Colon (tissue), 2 donors: ENCODE results near the gene CYB5D1.

Experiments
- FAIRE-seq: peaks from 2 replicates; lab custom pipeline; 2012; peaks lifted over from hg19 to GRCh38; lab: Jason Lieb, UNC
- donor health status: control.
- donor health status: control.

CYB5D1 gene

DNA sequence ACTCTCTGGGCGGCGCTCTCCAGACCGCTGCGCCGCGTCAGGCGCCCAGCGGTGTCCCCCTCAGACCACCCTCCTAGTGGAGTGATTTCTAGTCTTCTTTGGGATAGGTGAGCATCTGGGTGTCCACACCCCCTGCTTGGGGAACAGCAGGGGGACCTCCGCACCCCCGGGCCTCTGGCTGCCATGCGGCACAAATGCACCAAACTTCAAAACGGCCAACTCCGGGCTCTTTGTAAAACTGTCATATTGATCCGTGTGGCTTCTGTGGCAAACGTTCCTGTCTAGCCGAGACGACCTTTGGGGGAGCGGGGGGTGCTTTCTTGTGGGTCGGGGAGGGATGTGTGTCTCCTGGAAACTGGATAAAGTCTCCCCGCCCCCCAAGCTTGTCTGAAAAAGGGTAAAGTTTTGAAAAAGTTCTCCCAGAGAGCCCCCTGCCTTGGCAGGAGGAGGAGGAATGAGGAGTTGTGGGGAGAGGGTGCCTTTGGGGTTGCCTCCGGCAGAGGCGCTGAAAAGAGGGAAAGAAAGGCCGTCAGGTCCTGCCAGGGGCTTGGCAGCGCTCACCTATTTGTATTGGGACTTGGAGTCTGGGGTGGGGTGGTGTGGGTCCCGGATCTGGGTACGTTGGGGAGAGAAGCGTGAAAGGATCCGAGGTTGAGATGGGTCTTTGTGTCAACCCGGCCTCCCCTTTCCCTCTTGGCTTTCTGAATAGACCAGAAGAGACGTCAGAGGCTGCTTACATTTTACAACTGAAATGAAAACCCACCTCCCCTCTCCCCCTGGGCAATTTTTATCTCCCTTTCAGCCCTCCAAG, 28.6 kb downstream of the CYB5D1 start:
- FAIRE-seq: no peak

- no peak for FAIRE-seq
Measured at GRCh38 chr17:7887038-7887481, 29.3 kb downstream of the CYB5D1 start.

DNA sequence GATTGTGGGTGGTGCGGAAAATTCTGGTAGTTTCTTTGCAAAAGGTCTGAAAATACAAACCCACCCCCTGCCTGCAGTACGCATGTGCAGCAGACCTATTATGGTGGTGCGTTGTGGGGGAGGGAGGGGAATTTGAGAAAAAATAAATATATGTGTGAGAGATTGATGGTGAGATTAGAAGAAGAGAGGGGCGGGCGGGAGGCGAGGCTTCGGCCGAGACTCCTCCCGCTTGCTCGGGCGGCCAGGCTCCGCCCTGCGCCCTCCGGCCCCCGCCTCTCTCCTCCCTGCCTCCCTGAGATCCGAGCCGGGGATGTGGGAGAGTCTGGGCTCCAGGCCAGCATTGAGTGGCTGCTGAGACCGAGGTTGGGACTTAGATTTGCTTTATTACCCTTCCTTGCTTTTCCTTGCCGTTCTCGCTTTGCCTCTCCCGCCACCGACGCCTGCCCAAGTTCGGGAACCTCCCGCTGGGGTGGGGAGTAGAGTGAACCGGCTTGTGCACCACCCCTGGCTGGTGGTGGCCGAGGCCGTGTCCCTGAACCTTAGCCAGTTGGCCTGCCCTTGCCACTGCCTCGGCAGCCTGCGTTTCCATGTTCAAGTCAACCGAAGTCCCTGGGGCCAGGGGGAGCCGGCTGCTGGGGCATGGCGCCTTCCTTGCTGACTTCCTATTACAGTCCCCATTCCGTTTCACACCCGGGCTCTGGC, 29.8 kb downstream of the CYB5D1 start:
- peak; percentile 45 for FAIRE-seq

GRCh38 chr17:7888184-7888920, 30.5 kb downstream of the CYB5D1 start, which contains the start of gene CHD3:
TSS of gene CHD3 (plus strand) at chr17:7888789. CDS start at chr17:7889001, 212 bp downstream.
- FAIRE-seq: no peak

DNA sequence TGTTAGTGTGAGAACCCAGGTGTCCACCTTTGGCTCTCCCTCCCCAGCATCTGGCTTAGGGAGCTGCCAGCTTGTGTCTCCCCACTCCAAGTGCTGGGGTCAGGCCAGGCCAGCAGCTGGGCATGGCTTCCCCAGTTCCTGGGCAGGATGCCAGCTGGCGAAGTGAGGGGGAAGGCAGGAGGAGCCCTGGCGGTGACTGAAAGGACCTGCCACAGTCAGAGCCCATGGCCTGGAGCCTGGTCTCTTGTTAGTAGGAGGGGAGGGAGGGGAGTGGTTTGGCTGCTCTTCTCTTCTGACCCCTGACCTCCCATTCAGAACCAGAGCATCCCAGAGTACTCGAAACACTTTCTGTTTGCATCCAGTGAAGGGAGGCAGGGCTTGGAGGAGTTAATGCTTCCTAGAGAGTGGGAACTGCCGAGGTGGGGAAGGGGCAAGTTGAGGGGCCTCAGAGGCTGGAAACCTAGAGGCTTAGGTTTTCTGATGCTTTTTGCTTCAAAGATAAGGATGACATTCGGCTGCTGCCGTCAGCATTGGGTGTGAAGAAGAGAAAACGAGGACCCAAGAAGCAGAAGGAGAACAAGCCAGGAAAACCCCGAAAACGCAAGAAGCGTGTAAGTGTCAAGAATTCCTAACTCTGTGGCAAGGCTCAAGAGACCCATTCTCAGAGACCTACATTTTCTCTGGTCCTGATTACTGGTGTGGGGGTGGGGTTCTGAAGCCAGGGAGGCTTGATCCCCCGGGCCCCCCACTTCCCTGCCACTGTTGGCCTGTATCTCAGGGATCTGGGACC, 31.6 kb downstream of the CYB5D1 start:
- FAIRE-seq: no peak

DNA sequence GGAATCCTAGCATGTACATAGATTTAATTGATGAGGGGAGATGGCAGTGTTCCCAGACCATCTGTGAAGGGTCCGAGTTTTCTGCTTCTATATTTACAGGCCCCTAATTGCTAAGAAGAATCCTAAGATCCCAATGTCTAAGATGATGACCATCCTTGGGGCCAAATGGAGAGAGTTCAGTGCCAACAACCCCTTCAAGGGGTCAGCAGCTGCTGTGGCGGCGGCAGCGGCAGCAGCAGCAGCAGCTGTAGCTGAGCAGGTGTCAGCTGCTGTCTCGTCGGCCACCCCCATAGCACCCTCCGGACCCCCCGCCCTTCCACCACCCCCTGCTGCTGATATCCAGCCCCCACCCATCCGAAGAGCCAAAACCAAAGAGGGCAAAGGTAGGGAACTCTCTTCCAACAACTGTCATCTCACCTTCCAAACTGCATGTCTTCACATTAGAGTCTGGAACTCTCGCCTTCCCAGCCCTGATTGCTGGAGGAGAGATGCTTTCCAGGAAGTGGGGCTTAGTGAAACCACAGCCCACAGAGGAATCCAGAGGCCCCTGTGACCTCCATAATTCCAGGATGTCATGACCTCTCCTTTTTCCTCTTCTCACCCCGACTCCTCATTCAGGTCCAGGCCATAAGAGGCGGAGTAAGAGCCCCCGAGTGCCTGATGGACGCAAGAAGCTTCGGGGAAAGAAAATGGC, 35.5 kb downstream of the CYB5D1 start:
- no peak for FAIRE-seq

DNA sequence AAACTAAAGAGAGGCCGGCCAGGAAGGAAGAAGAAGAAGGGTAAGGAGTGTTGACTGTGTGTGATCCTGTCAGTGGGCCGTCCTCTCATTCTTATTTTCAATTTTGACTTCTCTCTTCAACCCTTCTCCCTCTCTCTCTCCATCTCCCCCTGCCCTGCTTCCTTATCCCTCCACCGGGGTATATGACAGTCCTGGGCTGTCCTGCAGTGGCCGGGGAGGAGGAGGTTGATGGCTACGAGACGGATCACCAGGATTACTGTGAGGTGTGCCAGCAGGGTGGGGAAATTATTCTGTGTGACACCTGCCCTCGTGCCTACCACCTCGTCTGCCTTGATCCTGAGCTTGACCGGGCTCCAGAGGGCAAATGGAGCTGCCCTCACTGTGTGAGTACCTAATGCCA, 36.4 kb downstream of the CYB5D1 start:
- no peak for FAIRE-seq

GRCh38 chr17:7894866-7895265, 37.1 kb downstream of the CYB5D1 start:
- FAIRE-seq: no peak

GRCh38 chr17:7897090-7897489, 39.3 kb downstream of the CYB5D1 start:
- FAIRE-seq: no peak

- no peak for FAIRE-seq
Measured at GRCh38 chr17:7897773-7898172, 40.0 kb downstream of the CYB5D1 start.

GRCh38 chr17:7903154-7904103, 45.6 kb downstream of the CYB5D1 start:
- no peak for FAIRE-seq

- FAIRE-seq: no peak
Measured at GRCh38 chr17:7909089-7909488, 51.3 kb downstream of the CYB5D1 start.

- FAIRE-seq: no peak
Measured at GRCh38 chr17:7910281-7910680, 52.5 kb downstream of the CYB5D1 start.

DNA sequence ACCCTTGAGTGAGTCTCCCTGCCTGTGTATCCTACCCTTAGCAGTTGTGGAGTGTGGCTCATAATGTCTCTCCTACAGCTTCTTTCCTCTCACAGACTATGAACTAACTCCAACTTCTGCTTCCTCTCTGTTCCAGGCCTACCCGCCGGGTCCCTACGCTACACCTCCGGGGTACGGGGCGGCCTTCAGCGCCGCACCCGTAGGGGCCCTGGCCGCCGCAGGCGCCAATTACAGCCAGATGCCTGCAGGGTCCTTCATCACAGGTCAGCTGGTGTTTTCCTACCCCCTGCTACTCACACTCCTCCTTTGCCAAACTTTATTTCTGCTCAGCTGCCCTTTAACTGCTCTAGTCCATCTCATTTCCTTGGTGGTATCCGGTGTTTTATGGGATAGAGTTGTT, 52.9 kb downstream of the CYB5D1 start:
- FAIRE-seq: no peak

- no peak for FAIRE-seq
Measured at GRCh38 chr17:7911116-7911515, 53.3 kb downstream of the CYB5D1 start.
